B cell (primary cell): Measurements from ENCODE around the gene CEP350. TPM values are rescaled to one million over a fixed set of nuclear protein-coding genes. Genes with fewer than 3 reads are reported as not detected.

Experiments
- ATAC-seq: fragments of 200-7000 bp; cut with Tn5 transposase; one replicate; pipeline ENCODE4 v1.10.0; 2021; ENCODE audit warnings: low read depth, mild to moderate bottlenecking, moderate number of reproducible peaks, moderate library complexity
- CTCF ChIA-PET: fragments of 350-600 bp; sonication (Branson Sonifier 250); formaldehyde crosslinking; loops from one replicate; lab custom pipeline; 2021; ENCODE audit warnings: antibody characterized with exemption, inconsistent platforms; lab: Charles Lee
- POLR2A ChIA-PET: fragments of 350-600 bp; sonication (Branson Sonifier 250); formaldehyde crosslinking; loops from one replicate; lab custom pipeline; 2021; ENCODE audit warnings: antibody characterized with exemption; lab: Charles Lee
- DNase-seq: peaks from one replicate; pipeline ENCODE4 v3.0.0; 2013
- H2AFZ ChIP-seq: 2 replicates; pipeline ENCODE4 v1.6.1; 2012; ENCODE audit warnings: mild to moderate bottlenecking, low read depth, low read length; ENCODE audit not compliant: insufficient read depth, poor library complexity, severe bottlenecking
- H3K27ac ChIP-seq, 2 donors: 1 replicate in 1 of 2; 2 replicates in 1 of 2; pipeline ENCODE4 v1.5.1; 2012 to 2013; ENCODE audit warnings: low read length in 2 of 2, mild to moderate bottlenecking in 2 of 2, moderate library complexity in 1 of 2
- H3K27me3 ChIP-seq, 4 experiments: fragments of 200-600 bp in 1 of 4; sonication (generic) in 1 of 4; replicated peaks in 1 of 4; 1 replicate in 2 of 4; 2 replicates in 2 of 4; pipeline versions ENCODE4 v1.6.1 to v1.7.0; 2013 to 2016; ENCODE audit warnings: low read length in 3 of 4, mild to moderate bottlenecking in 2 of 4, mixed read lengths in 1 of 4, moderate library complexity in 1 of 4; ENCODE audit not compliant: insufficient read depth in 4 of 4, control insufficient read depth in 3 of 4; ENCODE audit errors: control extremely low read depth in 1 of 4
- H3K36me3 ChIP-seq, 2 experiments: replicated peaks in 1 of 2; 1 replicate in 1 of 2; 2 replicates in 1 of 2; pipeline versions ENCODE4 v1.6.1 to v1.7.1; 2013; ENCODE audit warnings: low read length in 1 of 2; ENCODE audit not compliant: insufficient read depth in 2 of 2, control insufficient read depth in 1 of 2; ENCODE audit errors: control extremely low read depth in 1 of 2, extremely low read depth in 1 of 2
- H3K4me1 ChIP-seq, 2 donors: fragments of 200-600 bp in 1 of 2; sonication (generic) in 1 of 2; 1 replicate in 1 of 2; 2 replicates in 1 of 2; pipeline versions ENCODE4 v1.5.1 to v1.6.1; 2013 to 2017; ENCODE audit warnings: low read length in 2 of 2; ENCODE audit not compliant: control insufficient read depth in 2 of 2, insufficient read depth in 2 of 2
- H3K4me2 ChIP-seq: replicated peaks from 2 replicates; pipeline ENCODE3; 2012; ENCODE audit warnings: mild to moderate bottlenecking, low read depth, low read length; ENCODE audit not compliant: poor library complexity, severe bottlenecking
- H3K4me3 ChIP-seq, 5 experiments: fragments of 200-600 bp in 1 of 5; sonication (generic) in 1 of 5; 1 replicate in 3 of 5; 2 replicates in 2 of 5; pipeline versions ENCODE4 v1.5.1 to v1.7.0; 2011 to 2016; ENCODE audit warnings: low read length in 4 of 5, mild to moderate bottlenecking in 4 of 5, low read depth in 2 of 5, control low read depth in 1 of 5, moderate library complexity in 1 of 5; ENCODE audit not compliant: insufficient read depth in 1 of 5; ENCODE audit errors: control extremely low read depth in 1 of 5, extremely low read depth in 1 of 5
- H3K79me2 ChIP-seq: fragments of 200-600 bp; sonication (generic); one replicate; pipeline ENCODE4 v1.6.0; 2016; ENCODE audit warnings: low read length; ENCODE audit not compliant: control insufficient read depth, insufficient read depth
- H3K9ac ChIP-seq: fragments of 200-600 bp; sonication (generic); 2 replicates; pipeline ENCODE4 v1.6.1; 2017; ENCODE audit warnings: mild to moderate bottlenecking, low read length, moderate library complexity
- H3K9me3 ChIP-seq, 3 donors: one replicate each; pipeline versions ENCODE4 v1.6.1 to v1.7.1; 2013; ENCODE audit warnings: low read length in 2 of 3; ENCODE audit not compliant: control insufficient read depth in 2 of 3, insufficient read depth in 1 of 3; ENCODE audit errors: control extremely low read depth in 1 of 3
- H4K20me1 ChIP-seq: 2 replicates; pipeline ENCODE4 v1.6.0; 2012; ENCODE audit warnings: mild to moderate bottlenecking, low read length; ENCODE audit not compliant: insufficient read depth, control insufficient read depth, poor library complexity, severe bottlenecking
- H3K27ac Mint-ChIP-seq: one replicate; pipeline ENCODE4 v1.8.0; 2021; ENCODE audit warnings: mixed read lengths
- H3K27me3 Mint-ChIP-seq: one replicate; pipeline ENCODE4 v1.8.0; 2021; ENCODE audit warnings: mixed read lengths
- H3K4me1 Mint-ChIP-seq: one replicate; pipeline ENCODE4 v1.8.0; 2021; ENCODE audit warnings: mixed read lengths
- H3K4me3 Mint-ChIP-seq: one replicate; pipeline ENCODE4 v1.8.0; 2021; ENCODE audit warnings: mixed read lengths
- H3K9me3 Mint-ChIP-seq: one replicate; pipeline ENCODE4 v1.8.0; 2022; ENCODE audit warnings: mixed read lengths; ENCODE audit not compliant: insufficient read depth
- EZH2 ChIP-seq: IDR thresholded peaks from 2 replicates; pipeline ENCODE4 v1.6.1; 2012; ENCODE audit warnings: borderline replicate concordance, low read depth, mild to moderate bottlenecking, moderate library complexity, low read length; ENCODE audit not compliant: insufficient read depth, poor library complexity, severe bottlenecking
- WGBS: methylation state at CpG from one replicate; pipeline ENCODE4 v1.1.5; 2013; ENCODE audit warnings: missing lambda C conversion rate; ENCODE audit not compliant: insufficient coverage; 5-methylcytosine and 5-hydroxymethylcytosine counted together
- intact Hi-C: fragments of 100-400 bp; cut with micrococcal nuclease; formaldehyde crosslinking; loops from one replicate; pipeline ENCODE4 v1.10.0; 2022
- polyA plus RNA-seq: library from polyadenylated mRNA; depleted of rRNA; stranded (reverse); fragments of >200 nt; gene quantifications from 2 replicates; pipeline ENCODE4 v1.2.3, GENCODE V29; 2012
- total RNA-seq, 2 donors: library from RNA; stranded (reverse); fragments of 120-200 nt in 1 of 2; gene quantifications; 1 replicate in 1 of 2; 2 replicates in 1 of 2; pipeline versions ENCODE4 v1.2.3 to v1.2.4, GENCODE V29; 2013 to 2022
- TF ChIP-seq, protein P1 (sequence below): fragments of 200-600 bp; IDR thresholded peaks from one replicate; pipeline ENCODE4 v1.8.0; 2022; ENCODE audit warnings: antibody characterized with exemption, mild to moderate bottlenecking

CEP350 gene
- total and polyA plus RNA-seq, 2 donors (not counting 1 experiment from before 2014, with no cell fraction given): 7.4 to 92.3 TPM

DNA sequence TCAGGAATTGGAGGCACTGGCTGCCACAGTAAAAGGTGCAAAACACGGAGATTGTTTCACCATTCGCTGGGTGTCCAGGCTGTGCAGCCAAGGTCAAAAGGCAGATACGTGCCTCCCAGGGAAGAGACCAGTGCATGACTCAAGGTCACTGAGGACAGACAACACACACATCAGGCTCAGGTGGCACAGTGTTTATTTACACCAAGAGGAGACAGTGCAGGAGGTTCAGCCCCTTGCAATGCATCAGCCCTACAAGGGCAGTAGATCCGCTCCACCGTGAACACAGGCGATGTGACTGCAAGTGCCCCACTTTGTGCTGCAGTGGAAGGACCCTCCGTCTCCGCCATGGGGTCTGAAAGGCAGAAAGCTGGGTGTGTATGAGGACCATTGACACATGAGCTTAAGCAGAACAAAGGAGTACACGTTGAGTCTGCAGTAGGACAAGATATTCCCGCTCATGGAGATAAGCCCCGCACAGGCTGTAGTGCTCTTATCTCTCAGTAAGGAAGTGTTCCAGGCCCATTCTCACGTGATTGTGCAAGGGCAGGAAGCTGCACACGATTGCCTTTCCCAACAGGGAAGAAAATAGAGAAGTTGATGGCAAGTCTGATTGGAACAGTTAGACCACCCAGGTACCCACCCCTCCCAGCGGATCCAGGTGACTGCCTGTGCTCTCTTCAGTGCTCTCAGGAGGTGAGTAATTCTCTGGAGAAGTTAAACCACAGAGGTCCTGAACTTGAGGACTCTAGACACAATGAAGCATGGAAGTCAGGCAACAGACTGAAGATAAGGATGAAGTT, 162.6 kb downstream of the CEP350 start:
- no peak overlapping the region for H2AFZ ChIP-seq
- CTCF ChIA-PET: interaction anchor here (1.5 kb wide), 1 partner anchor 62 kb away, joined by 3 read pairs; no protein-coding TSS in a partner anchor

DNA sequence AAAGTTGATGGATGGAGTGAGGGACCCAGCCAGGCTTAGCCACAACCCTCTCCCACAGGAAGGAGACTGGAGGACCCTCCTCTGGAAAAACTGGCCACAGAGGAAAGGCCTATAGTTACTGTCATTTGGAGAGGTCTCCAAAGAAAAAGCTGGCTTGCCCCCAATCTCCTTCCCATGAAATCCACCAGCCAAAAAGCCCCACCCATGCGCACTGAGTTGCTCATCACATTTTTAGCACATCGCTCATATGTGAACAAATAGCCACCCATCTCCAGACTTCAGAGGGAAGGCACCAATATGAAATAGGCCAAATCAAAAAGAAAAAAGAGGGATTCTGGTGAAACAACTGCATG, 163.1 kb downstream of the CEP350 start:
- WGBS: 71% methylated on average over 2 of the region's 2 CpGs
- DNase-seq (no peak), ATAC-seq (no peak)
- Mint-ChIP-seq H3K9me3 (no peaks in the 10 kb centered on the region), H3K27me3 (no peaks in the 10 kb centered on the region), H3K4me3 (no peak overlapping the region), H3K27ac (no peak overlapping the region), H3K4me1 (no peaks in the 10 kb centered on the region)
- POLR2A ChIA-PET: no interaction called here
- H2AFZ ChIP-seq: no peak overlapping the region
- intact Hi-C loops: no loop called here
- no peak overlapping the region for H3K9ac ChIP-seq
- peaks cover 0 to 3% of the 10 kb centered on the region in 2 experiments for H3K36me3 ChIP-seq
- no peak overlapping the region for H3K4me3 ChIP-seq
- H3K9me3 ChIP-seq: no peaks in the 10 kb centered on the region
- no peak overlapping the region for H3K27ac ChIP-seq
- no peak for TF ChIP-seq EZH2
- TF ChIP-seq, protein P1, sequence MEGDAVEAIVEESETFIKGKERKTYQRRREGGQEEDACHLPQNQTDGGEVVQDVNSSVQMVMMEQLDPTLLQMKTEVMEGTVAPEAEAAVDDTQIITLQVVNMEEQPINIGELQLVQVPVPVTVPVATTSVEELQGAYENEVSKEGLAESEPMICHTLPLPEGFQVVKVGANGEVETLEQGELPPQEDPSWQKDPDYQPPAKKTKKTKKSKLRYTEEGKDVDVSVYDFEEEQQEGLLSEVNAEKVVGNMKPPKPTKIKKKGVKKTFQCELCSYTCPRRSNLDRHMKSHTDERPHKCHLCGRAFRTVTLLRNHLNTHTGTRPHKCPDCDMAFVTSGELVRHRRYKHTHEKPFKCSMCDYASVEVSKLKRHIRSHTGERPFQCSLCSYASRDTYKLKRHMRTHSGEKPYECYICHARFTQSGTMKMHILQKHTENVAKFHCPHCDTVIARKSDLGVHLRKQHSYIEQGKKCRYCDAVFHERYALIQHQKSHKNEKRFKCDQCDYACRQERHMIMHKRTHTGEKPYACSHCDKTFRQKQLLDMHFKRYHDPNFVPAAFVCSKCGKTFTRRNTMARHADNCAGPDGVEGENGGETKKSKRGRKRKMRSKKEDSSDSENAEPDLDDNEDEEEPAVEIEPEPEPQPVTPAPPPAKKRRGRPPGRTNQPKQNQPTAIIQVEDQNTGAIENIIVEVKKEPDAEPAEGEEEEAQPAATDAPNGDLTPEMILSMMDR: no peak
- no peak overlapping the region for H3K4me2 ChIP-seq
- no peaks in the 10 kb centered on the region for H3K79me2 ChIP-seq
- CTCF ChIA-PET: interaction anchor here (1.5 kb wide), 1 partner anchor 61 kb away, joined by 3 read pairs; no protein-coding TSS in a partner anchor
- no peaks in the 10 kb centered on the region for H3K4me1 ChIP-seq
- H3K27me3 ChIP-seq: no peaks in the 10 kb centered on the region
- no peaks in the 10 kb centered on the region for H4K20me1 ChIP-seq

More for the DNA sequence above, 162.6 kb downstream of the CEP350 start:
- Mint-ChIP-seq H3K4me1 (no peaks in the 10 kb centered on the region), H3K27ac (no peak overlapping the region), H3K27me3 (no peaks in the 10 kb centered on the region), H3K4me3 (no peak overlapping the region), H3K9me3 (no peaks in the 10 kb centered on the region)
- no peaks in the 10 kb centered on the region for H3K27me3 ChIP-seq
- H3K4me2 ChIP-seq: no peak overlapping the region
- H3K79me2 ChIP-seq: no peaks in the 10 kb centered on the region
- DNase-seq (no peak), ATAC-seq (no peak)
- H3K4me3 ChIP-seq: no peak overlapping the region
- no peak overlapping the region for H3K27ac ChIP-seq
- 77% methylated on average over 12 of the region's 14 CpGs for WGBS
- POLR2A ChIA-PET: no interaction called here
- TF ChIP-seq, protein P1: no peak
- TF ChIP-seq EZH2: no peak
- H3K4me1 ChIP-seq: no peaks in the 10 kb centered on the region
- H3K36me3 ChIP-seq: peaks cover 0 to 8% of the 10 kb centered on the region in 2 experiments
- H3K9me3 ChIP-seq: no peaks in the 10 kb centered on the region
- H3K9ac ChIP-seq: no peak overlapping the region
- intact Hi-C loops: no loop called here
- H4K20me1 ChIP-seq: no peaks in the 10 kb centered on the region
